Measurements from ENCODE around the gene SLC30A10. TPM values are rescaled to one million over a fixed set of nuclear protein-coding genes. Genes with fewer than 3 reads are reported as not detected.

The SLC30A10 gene
- total RNA-seq, 1 experiment from 2014 or later: not detected

- Histone ChIP-seq H3K4me1 (ENCODE audit: insufficient read depth, low read length, poor library complexity, severe bottlenecking) (no peaks in the 10 kb centered on the region), H3K27me3 (replicated peaks; ENCODE audit: insufficient read depth, low read depth, low read length, poor library complexity) (no peaks in the 10 kb centered on the region), H3K36me3 (ENCODE audit: insufficient read depth, low read length, poor library complexity, severe bottlenecking) (peaks cover 18% of the 10 kb centered on the region), H3K27ac (ENCODE audit: low read depth, low read length, poor library complexity, severe bottlenecking) (no peak overlapping the region), H3K4me3 (ENCODE audit: low read depth, low read length, poor library complexity, severe bottlenecking) (no peak overlapping the region), H3K9me3 (ENCODE audit: low read depth, low read length, poor library complexity, severe bottlenecking) (no peaks in the 10 kb centered on the region)
- no peak for DNase-seq (ENCODE audit: low spot score)
- TF ChIP-seq CTCF (conservative IDR thresholded peaks at IDR 0.05; ENCODE audit: low read depth, low read length): no peak
- TF ChIP-seq EZH2 (IDR thresholded peaks at IDR 0.05; ENCODE audit: borderline replicate concordance, low read depth, low read length, poor library complexity, severe bottlenecking): no peak
- ChIA-PET CTCF (no interaction called here), POLR2A (ENCODE audit: low non-redundant PET) (no interaction called here)
- no TSS peak for BruUV-seq (replicated peaks)
- intact Hi-C loops (cut with micrococcal nuclease; ENCODE audit: unreplicated experiment): no loop called here
Observed at GRCh38 chr1:219966071-219966349, 37.7 kb upstream of the SLC30A10 start.

GRCh38 chr1:219965285-219966070, 37.1 kb upstream of the SLC30A10 start:
- H3K27ac ChIP-seq (ENCODE audit: low read depth, low read length, poor library complexity, severe bottlenecking): no peak overlapping the region
- BruUV-seq (replicated peaks): no TSS peak
- CTCF ChIA-PET: no interaction called here

GRCh38 chr1:219963432-219963831, 35.1 kb upstream of the SLC30A10 start:
- CTCF ChIA-PET: no interaction called here

More at GRCh38 chr1:219965285-219966070, 37.1 kb upstream of the SLC30A10 start:
- H3K36me3 ChIP-seq (ENCODE audit: insufficient read depth, low read length, poor library complexity, severe bottlenecking): peaks cover 12% of the 10 kb centered on the region
- no peak for DNase-seq (ENCODE audit: low spot score)
- TF ChIP-seq CTCF (conservative IDR thresholded peaks at IDR 0.05; ENCODE audit: low read depth, low read length) (no peak), EZH2 (IDR thresholded peaks at IDR 0.05; ENCODE audit: borderline replicate concordance, low read depth, low read length, poor library complexity, severe bottlenecking) (no peak)
- H3K9me3 ChIP-seq (ENCODE audit: low read depth, low read length, poor library complexity, severe bottlenecking): no peaks in the 10 kb centered on the region
- H3K27me3 ChIP-seq (replicated peaks; ENCODE audit: insufficient read depth, low read depth, low read length, poor library complexity): no peaks in the 10 kb centered on the region
- POLR2A ChIA-PET (ENCODE audit: low non-redundant PET): no interaction called here
- H3K4me3 ChIP-seq (ENCODE audit: low read depth, low read length, poor library complexity, severe bottlenecking): no peak overlapping the region
- intact Hi-C loops (cut with micrococcal nuclease; ENCODE audit: unreplicated experiment): no loop called here
- H3K4me1 ChIP-seq (ENCODE audit: insufficient read depth, low read length, poor library complexity, severe bottlenecking): no peaks in the 10 kb centered on the region

More at GRCh38 chr1:219963432-219963831, 35.1 kb upstream of the SLC30A10 start:
- Histone ChIP-seq H3K27ac (ENCODE audit: low read depth, low read length, poor library complexity, severe bottlenecking) (no peak overlapping the region), H3K4me3 (ENCODE audit: low read depth, low read length, poor library complexity, severe bottlenecking) (no peak overlapping the region), H3K27me3 (replicated peaks; ENCODE audit: insufficient read depth, low read depth, low read length, poor library complexity) (no peaks in the 10 kb centered on the region), H3K9me3 (ENCODE audit: low read depth, low read length, poor library complexity, severe bottlenecking) (no peaks in the 10 kb centered on the region), H3K4me1 (ENCODE audit: insufficient read depth, low read length, poor library complexity, severe bottlenecking) (no peaks in the 10 kb centered on the region), H3K36me3 (ENCODE audit: insufficient read depth, low read length, poor library complexity, severe bottlenecking) (peaks cover 3% of the 10 kb centered on the region)
- no peak for DNase-seq (ENCODE audit: low spot score)
- TF ChIP-seq CTCF (conservative IDR thresholded peaks at IDR 0.05; ENCODE audit: low read depth, low read length) (no peak), EZH2 (IDR thresholded peaks at IDR 0.05; ENCODE audit: borderline replicate concordance, low read depth, low read length, poor library complexity, severe bottlenecking) (no peak)
- intact Hi-C loops (cut with micrococcal nuclease; ENCODE audit: unreplicated experiment): no loop called here
- BruUV-seq (replicated peaks): no TSS peak
- POLR2A ChIA-PET (ENCODE audit: low non-redundant PET): no interaction called here
